Activated T-cell treated with anti-CD3 and anti-CD28 coated beads, Interleukin-2, amount 50 U/mL, for 24 hours (primary cell): ENCODE data around the gene GABARAPL2.
A peak's percentile ranks its signal among the peaks of the same experiment; 100 is the strongest.
"Not testable (repeated sequence)": the region's sequence is repeated elsewhere in the genome, so short reads cannot be mapped to it uniquely, and the experiment has no call there.

ENCODE experiments used
- DNase-seq: peaks from one replicate; pipeline ENCODE4 v3.0.0-alpha.2; 2020
- H3K27ac Mint-ChIP-seq: 2 replicates; pipeline ENCODE4 v1.8.0; 2020; ENCODE audit warnings: mild to moderate bottlenecking, mixed read lengths
- H3K27me3 Mint-ChIP-seq: 2 replicates; pipeline ENCODE4 v1.8.0; 2020; ENCODE audit warnings: mixed read lengths
- H3K36me3 Mint-ChIP-seq: 2 replicates; pipeline ENCODE4 v1.8.0; 2020; ENCODE audit warnings: low read depth, mixed read lengths
- H3K4me1 Mint-ChIP-seq: 2 replicates; pipeline ENCODE4 v1.8.0; 2020; ENCODE audit warnings: low read depth, mixed read lengths
- H3K4me3 Mint-ChIP-seq: 2 replicates; pipeline ENCODE4 v1.8.0; 2020; ENCODE audit warnings: mild to moderate bottlenecking, moderate library complexity, mixed read lengths
- H3K9me3 Mint-ChIP-seq: 2 replicates; pipeline ENCODE4 v1.8.0; 2020; ENCODE audit warnings: mixed read lengths

GABARAPL2 gene

GRCh38 chr16:75541236-75541635 is 24.9 kb upstream of the GABARAPL2 start:
- no peak for DNase-seq
- H3K4me3 Mint-ChIP-seq = no peak overlapping the region
- H3K4me1 Mint-ChIP-seq = peaks cover 2% of the 10 kb centered on the region
- H3K36me3 Mint-ChIP-seq = peaks cover 14% of the 10 kb centered on the region
- H3K27ac Mint-ChIP-seq = no peak overlapping the region
- H3K27me3 Mint-ChIP-seq = no peaks in the 10 kb centered on the region
- no peaks in the 10 kb centered on the region for H3K9me3 Mint-ChIP-seq

GRCh38 chr16:75542462-75542861 is 23.7 kb upstream of the GABARAPL2 start:
- not testable (repeated sequence) for DNase-seq, H3K27ac Mint-ChIP-seq, H3K4me3 Mint-ChIP-seq, H3K27me3 Mint-ChIP-seq, H3K4me1 Mint-ChIP-seq, H3K9me3 Mint-ChIP-seq
- H3K36me3 Mint-ChIP-seq = peaks cover 14% of the 10 kb centered on the region

GRCh38 chr16:75545879-75546278 is 20.3 kb upstream of the GABARAPL2 start:
- peaks cover 14% of the 10 kb centered on the region for H3K36me3 Mint-ChIP-seq
- not testable (repeated sequence) for H3K4me3 Mint-ChIP-seq, H3K27ac Mint-ChIP-seq, H3K9me3 Mint-ChIP-seq, H3K27me3 Mint-ChIP-seq, DNase-seq, H3K4me1 Mint-ChIP-seq

- no peak for DNase-seq
- H3K36me3 Mint-ChIP-seq = peaks cover 13% of the 10 kb centered on the region
- H3K9me3 Mint-ChIP-seq = no peaks in the 10 kb centered on the region
- no peak overlapping the region for H3K27ac Mint-ChIP-seq
- H3K4me3 Mint-ChIP-seq = no peak overlapping the region
- no peaks in the 10 kb centered on the region for H3K27me3 Mint-ChIP-seq
- peaks cover 3% of the 10 kb centered on the region for H3K4me1 Mint-ChIP-seq
Observed at GRCh38 chr16:75546293-75546692, 19.9 kb upstream of the GABARAPL2 start.

GRCh38 chr16:75548456-75548855 is 17.7 kb upstream of the GABARAPL2 start:
- H3K27me3 Mint-ChIP-seq, DNase-seq, H3K36me3 Mint-ChIP-seq, H3K27ac Mint-ChIP-seq, H3K4me1 Mint-ChIP-seq, H3K4me3 Mint-ChIP-seq, H3K9me3 Mint-ChIP-seq: not testable (repeated sequence)

- H3K27me3 Mint-ChIP-seq = peaks cover 7% of the 10 kb centered on the region
- no peak for DNase-seq
- no peaks in the 10 kb centered on the region for H3K9me3 Mint-ChIP-seq
- H3K4me1 Mint-ChIP-seq = peaks cover 8% of the 10 kb centered on the region
- peaks cover under 1% of the 10 kb centered on the region for H3K36me3 Mint-ChIP-seq
- no peak overlapping the region for H3K27ac Mint-ChIP-seq
- no peak overlapping the region for H3K4me3 Mint-ChIP-seq
Observed at GRCh38 chr16:75550211-75550662, 15.9 kb upstream of the GABARAPL2 start.

- DNase-seq = no peak
- Mint-ChIP-seq H3K4me3 (no peak overlapping the region), H3K9me3 (no peaks in the 10 kb centered on the region), H3K4me1 (peaks cover 16% of the 10 kb centered on the region), H3K27me3 (peaks cover 7% of the 10 kb centered on the region), H3K36me3 (peaks cover 2% of the 10 kb centered on the region), H3K27ac (no peak overlapping the region)
Observed at GRCh38 chr16:75552951-75553350, 13.2 kb upstream of the GABARAPL2 start.

GRCh38 chr16:75555213-75555706 is 10.9 kb upstream of the GABARAPL2 start:
- H3K4me3 Mint-ChIP-seq = peak overlapping the region; percentile 89
- H3K9me3 Mint-ChIP-seq = no peaks in the 10 kb centered on the region
- peaks cover 13% of the 10 kb centered on the region for H3K4me1 Mint-ChIP-seq
- H3K27me3 Mint-ChIP-seq = peaks cover 9% of the 10 kb centered on the region
- peak overlapping the region; percentile 86 for H3K27ac Mint-ChIP-seq
- peaks cover 2% of the 10 kb centered on the region for H3K36me3 Mint-ChIP-seq
- DNase-seq = no peak

GRCh38 chr16:75555707-75556430 is 10.3 kb upstream of the GABARAPL2 start, which contains the start of gene TMEM231:
TSS of gene TMEM231 (minus strand) at chr16:75556252. CDS start at chr16:75556209, 43 bp downstream.
- peak within 1 kb of the TSS; percentile 86 for H3K27ac Mint-ChIP-seq
- peak; percentile 96 for DNase-seq
- H3K27me3 Mint-ChIP-seq = peaks cover 9% of the 10 kb centered on the region
- H3K4me3 Mint-ChIP-seq = peak within 1 kb of the TSS; percentile 89
- H3K9me3 Mint-ChIP-seq = no peaks in the 10 kb centered on the region
- H3K36me3 Mint-ChIP-seq = peaks cover 2% of the 10 kb centered on the region
- peaks cover 15% of the 10 kb centered on the region for H3K4me1 Mint-ChIP-seq

GRCh38 chr16:75556431-75556950 is 9.7 kb upstream of the GABARAPL2 start:
- peaks cover 18% of the 10 kb centered on the region for H3K4me1 Mint-ChIP-seq

GRCh38 chr16:75558846-75559401 is 7.3 kb upstream of the GABARAPL2 start:
- no peak overlapping the region for H3K4me3 Mint-ChIP-seq
- no peaks in the 10 kb centered on the region for H3K9me3 Mint-ChIP-seq
- no peak for DNase-seq
- no peak overlapping the region for H3K27ac Mint-ChIP-seq
- peaks cover 18% of the 10 kb centered on the region for H3K4me1 Mint-ChIP-seq
- peaks cover 14% of the 10 kb centered on the region for H3K27me3 Mint-ChIP-seq
- H3K36me3 Mint-ChIP-seq = peaks cover 2% of the 10 kb centered on the region

More at GRCh38 chr16:75556431-75556950, 9.7 kb upstream of the GABARAPL2 start:
- H3K36me3 Mint-ChIP-seq = peaks cover 2% of the 10 kb centered on the region
- H3K27ac Mint-ChIP-seq = peak overlapping the region; percentile 81
- peak overlapping the region; percentile 89 for H3K4me3 Mint-ChIP-seq
- no peaks in the 10 kb centered on the region for H3K9me3 Mint-ChIP-seq
- H3K27me3 Mint-ChIP-seq = peaks cover 9% of the 10 kb centered on the region
- no peak for DNase-seq

- H3K4me3 Mint-ChIP-seq = no peak overlapping the region
Observed at GRCh38 chr16:75559564-75560372, 6.4 kb upstream of the GABARAPL2 start.

GRCh38 chr16:75565640-75566039 is 539 bp upstream of the GABARAPL2 start:
- no peak for DNase-seq
- H3K4me1 Mint-ChIP-seq = peaks cover 50% of the 10 kb centered on the region
- H3K27ac Mint-ChIP-seq = peak overlapping the region; percentile 98
- no peaks in the 10 kb centered on the region for H3K9me3 Mint-ChIP-seq
- peaks cover 35% of the 10 kb centered on the region for H3K36me3 Mint-ChIP-seq
- peak overlapping the region; percentile 97 for H3K4me3 Mint-ChIP-seq
- H3K27me3 Mint-ChIP-seq = peaks cover 14% of the 10 kb centered on the region

More at GRCh38 chr16:75559564-75560372, 6.4 kb upstream of the GABARAPL2 start:
- Mint-ChIP-seq H3K27ac (no peak overlapping the region), H3K4me1 (peaks cover 17% of the 10 kb centered on the region), H3K27me3 (peaks cover 16% of the 10 kb centered on the region), H3K36me3 (peaks cover 2% of the 10 kb centered on the region), H3K9me3 (no peaks in the 10 kb centered on the region)
- DNase-seq = no peak

GRCh38 chr16:75566758-75567255 is 628 bp downstream of the GABARAPL2 start:
- Mint-ChIP-seq H3K27me3 (peaks cover 14% of the 10 kb centered on the region), H3K4me3 (peak overlapping the region; percentile 97), H3K4me1 (peaks cover 52% of the 10 kb centered on the region), H3K9me3 (no peaks in the 10 kb centered on the region), H3K27ac (peak overlapping the region; percentile 84), H3K36me3 (peaks cover 45% of the 10 kb centered on the region)
- peak; percentile 48 for DNase-seq
